ENCODE measurements around the gene TTYH1.

The TTYH1 gene

GRCh38 chr19:54393381-54393780 lies 21.9 kb upstream of the TTYH1 start:
- DNase-seq, result no peak

- DNase-seq, result no peak
Measured at GRCh38 chr19:54395685-54396084, 19.6 kb upstream of the TTYH1 start.

GRCh38 chr19:54399189-54399588 lies 16.1 kb upstream of the TTYH1 start:
- DNase-seq, result no peak

- no peak for DNase-seq
Measured at GRCh38 chr19:54400913-54401312, 14.4 kb upstream of the TTYH1 start.

- no peak for DNase-seq
Measured at GRCh38 chr19:54403054-54403453, 12.2 kb upstream of the TTYH1 start.

- DNase-seq, result no peak
Measured at GRCh38 chr19:54405628-54406027, 9.6 kb upstream of the TTYH1 start.

- no peak for DNase-seq
Measured at GRCh38 chr19:54407780-54408179, 7.5 kb upstream of the TTYH1 start.

GRCh38 chr19:54408456-54409026 lies 6.7 kb upstream of the TTYH1 start:
- no peak for DNase-seq

GRCh38 chr19:54411033-54411432 lies 4.2 kb upstream of the TTYH1 start:
- no peak for DNase-seq

GRCh38 chr19:54412877-54413276 lies 2.4 kb upstream of the TTYH1 start:
- no peak for DNase-seq

- DNase-seq, result no peak
Measured at GRCh38 chr19:54414156-54414555, 1.1 kb upstream of the TTYH1 start.

- DNase-seq, result no peak
Measured at GRCh38 chr19:54415901-54416673, 823 bp downstream of the TTYH1 start.

- DNase-seq, result no peak
Measured at GRCh38 chr19:54416695-54417491, 1.6 kb downstream of the TTYH1 start.

GRCh38 chr19:54418030-54418929 lies 3.0 kb downstream of the TTYH1 start:
- DNase-seq, result no peak

- DNase-seq, result no peak
Measured at GRCh38 chr19:54418930-54419800, 3.9 kb downstream of the TTYH1 start.

GRCh38 chr19:54420068-54420382 lies 4.8 kb downstream of the TTYH1 start:
- DNase-seq, result no peak

- no peak for DNase-seq
Measured at GRCh38 chr19:54420383-54421168, 5.3 kb downstream of the TTYH1 start.

- no peak for DNase-seq
Measured at GRCh38 chr19:54421169-54421516, 5.9 kb downstream of the TTYH1 start.

- DNase-seq, result no peak
Measured at GRCh38 chr19:54421521-54421920, 6.3 kb downstream of the TTYH1 start.

- no peak for DNase-seq
Measured at GRCh38 chr19:54422136-54422535, 6.9 kb downstream of the TTYH1 start.

GRCh38 chr19:54424201-54424600 lies 8.9 kb downstream of the TTYH1 start:
- no peak for DNase-seq

All from activated T-cell treated with anti-CD3 and anti-CD28 coated beads, Interleukin-2, amount 50 U/mL, for 48 hours (primary cell).